ENCODE data around the gene EXOC3. TPM values are rescaled to one million over a fixed set of nuclear protein-coding genes. Genes with fewer than 3 reads are reported as not detected.
"Not testable (repeated sequence)": the region's sequence is repeated elsewhere in the genome, so short reads cannot be mapped to it uniquely, and the experiment has no call there.

EXOC3 gene
- total RNA-seq, 1 donor from 2014 or later, result 23.8 TPM

DNA sequence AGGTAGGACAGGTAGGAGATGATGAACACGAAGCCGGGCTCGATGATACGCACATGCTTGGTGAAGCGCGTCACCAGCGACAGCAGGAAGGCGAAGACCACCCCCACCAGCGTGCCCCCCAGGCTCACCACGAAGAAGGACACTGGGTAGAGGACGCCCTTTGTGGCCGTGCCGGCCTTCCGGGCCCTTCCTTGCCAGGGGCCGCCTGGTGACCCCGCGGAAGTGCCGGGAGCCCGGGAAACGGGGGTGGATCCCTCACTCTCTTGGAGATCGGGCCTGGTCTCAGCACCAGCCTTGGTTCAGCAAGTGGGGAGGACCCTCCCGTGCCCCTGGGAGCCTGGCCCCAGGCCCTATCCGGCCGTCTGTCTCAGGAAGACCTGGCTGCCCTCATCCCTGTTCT lies 41.6 kb downstream of the EXOC3 start:
- no peak for TF ChIP-seq CTCF (conservative IDR thresholded peaks at IDR 0.05; ENCODE audit: low read depth, low read length)
- DNase-seq (ENCODE audit: low read depth), result no peak
- no peak overlapping the region for H3K4me3 ChIP-seq (ENCODE audit: low read depth, low read length)

GRCh38 chr5:485113-485945 lies 42.4 kb downstream of the EXOC3 start:
- TF ChIP-seq CTCF (conservative IDR thresholded peaks at IDR 0.05; ENCODE audit: low read depth, low read length), result no peak

DNA sequence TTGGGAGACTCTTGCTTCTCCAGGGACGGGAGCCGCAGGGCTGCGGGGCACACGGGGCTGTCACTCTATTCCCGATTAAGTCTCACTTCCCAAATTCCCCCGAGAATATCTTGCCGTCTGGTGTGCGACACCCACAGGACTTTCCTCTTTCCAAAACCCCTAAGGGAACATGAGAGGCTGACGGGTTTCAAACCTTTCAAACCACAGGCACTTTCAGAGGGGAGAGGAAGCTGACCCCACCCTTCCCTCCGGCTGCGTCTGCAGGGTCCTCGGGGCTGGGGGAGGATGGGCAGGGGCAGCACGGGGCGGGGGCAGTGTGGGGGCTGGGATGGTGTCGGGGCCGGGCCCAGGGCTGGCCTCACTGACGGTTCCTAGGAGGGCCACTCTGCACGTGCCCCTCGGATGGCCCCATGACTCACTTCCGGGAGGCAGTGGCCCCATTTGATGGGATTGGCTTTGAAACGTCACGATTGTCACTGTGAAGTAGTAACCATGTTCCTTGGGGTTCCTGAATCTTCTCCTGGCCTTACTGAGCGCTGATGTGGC lies 43.0 kb downstream of the EXOC3 start:
- TF ChIP-seq CTCF (conservative IDR thresholded peaks at IDR 0.05; ENCODE audit: low read depth, low read length), result no peak
- DNase-seq (ENCODE audit: low read depth), result no peak
- no peak overlapping the region for H3K4me3 ChIP-seq (ENCODE audit: low read depth, low read length)

More at GRCh38 chr5:485113-485945, 42.4 kb downstream of the EXOC3 start:
- no peak overlapping the region for H3K4me3 ChIP-seq (ENCODE audit: low read depth, low read length)
- no peak for DNase-seq (ENCODE audit: low read depth)

- DNase-seq (ENCODE audit: low read depth); H3K4me3 ChIP-seq (ENCODE audit: low read depth, low read length): not testable (repeated sequence)
These were observed 43.6 kb downstream of the EXOC3 start for GRCh38 chr5:486597-486996.

DNA sequence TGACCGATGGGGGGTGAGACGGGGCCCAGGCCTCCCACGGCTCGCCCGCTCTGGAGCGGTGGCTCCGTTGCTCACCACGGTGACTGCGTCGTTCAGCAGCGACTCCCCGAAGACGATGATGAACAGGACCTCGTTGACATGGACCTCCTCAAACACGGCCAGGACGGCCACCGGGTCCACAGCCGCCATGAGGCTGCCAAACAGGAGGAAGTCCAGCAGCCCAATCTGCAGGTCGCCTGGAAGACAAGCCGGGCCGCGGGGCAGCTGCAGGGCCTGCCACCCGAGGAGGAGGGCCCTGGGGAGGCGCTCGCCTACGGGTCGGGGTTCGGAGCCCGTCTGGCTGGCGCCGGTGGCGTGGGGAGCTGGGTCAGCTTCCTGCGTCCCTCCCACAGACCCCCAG lies 45.3 kb downstream of the EXOC3 start:
- H3K4me3 ChIP-seq (ENCODE audit: low read depth, low read length), result no peak overlapping the region
- no peak for DNase-seq (ENCODE audit: low read depth)
- TF ChIP-seq CTCF (conservative IDR thresholded peaks at IDR 0.05; ENCODE audit: low read depth, low read length), result no peak

GRCh38 chr5:488744-489688 lies 46.0 kb downstream of the EXOC3 start:
- no peak for DNase-seq (ENCODE audit: low read depth)
- no peak for TF ChIP-seq CTCF (conservative IDR thresholded peaks at IDR 0.05; ENCODE audit: low read depth, low read length)
- no peak overlapping the region for H3K4me3 ChIP-seq (ENCODE audit: low read depth, low read length)

- no peak for DNase-seq (ENCODE audit: low read depth)
- H3K4me3 ChIP-seq (ENCODE audit: low read depth, low read length), result no peak overlapping the region
- TF ChIP-seq CTCF (conservative IDR thresholded peaks at IDR 0.05; ENCODE audit: low read depth, low read length), result no peak
These were observed 46.7 kb downstream of the EXOC3 start for GRCh38 chr5:489689-490080.

Measured in epithelial cell of proximal tubule (primary cell).